CD14-positive monocyte (primary cell): ENCODE results near the gene WBP1. TPM values are rescaled to one million over a fixed set of nuclear protein-coding genes. Genes with fewer than 3 reads are reported as not detected.

Experiments
- DNase-seq, 3 donors: peaks; one replicate each; pipeline ENCODE4 v3.0.0-alpha.2; 2011 to 2022
- H2AFZ ChIP-seq: 2 replicates; pipeline ENCODE4 v1.6.0; 2012; ENCODE audit warnings: mild to moderate bottlenecking, low read depth, low read length, inconsistent platforms; ENCODE audit not compliant: insufficient read depth, poor library complexity, severe bottlenecking
- H3K27ac ChIP-seq, 2 donors: 1 replicate in 1 of 2; 2 replicates in 1 of 2; pipeline ENCODE4 v1.5.1; 2012 to 2013; ENCODE audit warnings: low read length in 2 of 2, control low read depth in 1 of 2, inconsistent platforms in 1 of 2, low read depth in 1 of 2, mild to moderate bottlenecking in 1 of 2
- H3K27me3 ChIP-seq, 2 donors: one replicate each; pipeline versions ENCODE4 v1.6.0 to v1.6.1; 2011 to 2013; ENCODE audit warnings: low read length in 2 of 2; ENCODE audit not compliant: control insufficient read depth in 2 of 2, insufficient read depth in 2 of 2
- H3K36me3 ChIP-seq, 2 donors: replicated peaks in 1 of 2; 1 replicate in 1 of 2; 2 replicates in 1 of 2; pipeline versions ENCODE4 v1.5.1 to v1.6.1; 2012 to 2013; ENCODE audit warnings: low read length in 2 of 2, control low read depth in 1 of 2, inconsistent platforms in 1 of 2, mild to moderate bottlenecking in 1 of 2; ENCODE audit not compliant: insufficient read depth in 2 of 2, control insufficient read depth in 1 of 2
- H3K4me1 ChIP-seq, 2 donors: 1 replicate in 1 of 2; 2 replicates in 1 of 2; pipeline versions ENCODE4 v1.5.1 to v1.6.1; 2012 to 2013; ENCODE audit warnings: low read length in 2 of 2, control low read depth in 1 of 2, inconsistent platforms in 1 of 2, mild to moderate bottlenecking in 1 of 2, moderate library complexity in 1 of 2; ENCODE audit not compliant: insufficient read depth in 2 of 2, control insufficient read depth in 1 of 2
- H3K4me2 ChIP-seq: replicated peaks from 2 replicates; pipeline ENCODE3; 2012; ENCODE audit warnings: low read length, moderate library complexity, mild to moderate bottlenecking; ENCODE audit not compliant: poor library complexity, severe bottlenecking; ENCODE audit errors: extremely low read depth
- H3K4me3 ChIP-seq, 3 experiments: fragments of 200-600 bp in 1 of 3; sonication (generic) in 1 of 3; replicated peaks in 1 of 3; 1 replicate in 2 of 3; 2 replicates in 1 of 3; pipeline ENCODE4 v1.5.1; 2011 to 2013; ENCODE audit warnings: low read length in 3 of 3, mild to moderate bottlenecking in 3 of 3, control low read depth in 2 of 3, low read depth in 2 of 3, inconsistent platforms in 1 of 3, moderate library complexity in 1 of 3
- H3K79me2 ChIP-seq: 2 replicates; pipeline ENCODE4 v1.6.0; 2012; ENCODE audit warnings: mild to moderate bottlenecking, control low read depth, inconsistent platforms, low read length, moderate library complexity; ENCODE audit not compliant: insufficient read depth
- H3K9ac ChIP-seq: 2 replicates; pipeline ENCODE4 v1.6.0; 2017; ENCODE audit warnings: low read length, mild to moderate bottlenecking; ENCODE audit not compliant: insufficient read depth, poor library complexity, severe bottlenecking
- H3K9me3 ChIP-seq, 2 donors: replicated peaks in 1 of 2; 1 replicate in 1 of 2; 2 replicates in 1 of 2; pipeline versions ENCODE4 v1.5.1 to v1.6.1; 2012 to 2013; ENCODE audit warnings: low read length in 2 of 2, control low read depth in 1 of 2; ENCODE audit not compliant: control insufficient read depth in 1 of 2, insufficient read depth in 1 of 2
- H4K20me1 ChIP-seq: 2 replicates; pipeline ENCODE4 v1.6.0; 2012; ENCODE audit warnings: mild to moderate bottlenecking, low read length, control low read depth, moderate library complexity; ENCODE audit not compliant: insufficient read depth
- H3K27ac Mint-ChIP-seq, 7 donors: one replicate each; pipeline ENCODE4 v1.8.0; 2020; ENCODE audit warnings: mild to moderate bottlenecking in 7 of 7, mixed read lengths in 7 of 7, moderate library complexity in 6 of 7, inconsistent platforms in 2 of 7
- H3K27me3 Mint-ChIP-seq, 3 donors: one replicate each; pipeline ENCODE4 v1.8.0; 2021 to 2022; ENCODE audit warnings: low read depth in 3 of 3, mild to moderate bottlenecking in 3 of 3, mixed read lengths in 3 of 3, moderate library complexity in 3 of 3, inconsistent platforms in 1 of 3
- H3K36me3 Mint-ChIP-seq, 2 donors: one replicate each; pipeline ENCODE4 v1.8.0; 2020; ENCODE audit warnings: mixed read lengths in 2 of 2, inconsistent platforms in 1 of 2, mild to moderate bottlenecking in 1 of 2
- H3K4me1 Mint-ChIP-seq: one replicate; pipeline ENCODE4 v1.8.0; 2020; ENCODE audit warnings: mild to moderate bottlenecking, mixed read lengths
- H3K4me3 Mint-ChIP-seq, 2 donors: one replicate each; pipeline ENCODE4 v1.8.0; 2020; ENCODE audit warnings: mild to moderate bottlenecking in 2 of 2, mixed read lengths in 2 of 2, moderate library complexity in 1 of 2
- H3K9me3 Mint-ChIP-seq, 7 donors: one replicate each; pipeline ENCODE4 v1.8.0; 2020 to 2022; ENCODE audit warnings: mixed read lengths in 7 of 7, mild to moderate bottlenecking in 6 of 7, moderate library complexity in 6 of 7, inconsistent platforms in 2 of 7
- WGBS: methylation state at CpG from one replicate; pipeline ENCODE4 v1.1.5; 2013; ENCODE audit warnings: missing lambda C conversion rate; ENCODE audit not compliant: insufficient coverage; 5-methylcytosine and 5-hydroxymethylcytosine counted together
- intact Hi-C, 2 donors: fragments of 100-400 bp; cut with micrococcal nuclease; formaldehyde crosslinking; loops; one replicate each; pipeline versions ENCODE4 v1.15.0 to v1.15.1; 2023
- polyA plus RNA-seq, 3 donors: library from polyadenylated mRNA; depleted of rRNA in 1 of 3; unstranded in 2 of 3; stranded (reverse) in 1 of 3; fragments of 300-500 nt in 2 of 3; fragments of >200 nt in 1 of 3; fragmentation: Illumina TruSeq in 2 of 3; gene quantifications; 1 replicate in 2 of 3; 2 replicates in 1 of 3; pipeline ENCODE4 v1.2.3, GENCODE V29; 2012 to 2021
- TF ChIP-seq, protein P1 (sequence below): fragments of 200-600 bp; IDR thresholded peaks from one replicate; pipeline ENCODE4 v1.8.0; 2022; ENCODE audit warnings: antibody characterized with exemption, mild to moderate bottlenecking

The WBP1 gene
- polyA plus RNA-seq, 3 donors, result 23.9 to 109 (median 31.0) TPM

DNA sequence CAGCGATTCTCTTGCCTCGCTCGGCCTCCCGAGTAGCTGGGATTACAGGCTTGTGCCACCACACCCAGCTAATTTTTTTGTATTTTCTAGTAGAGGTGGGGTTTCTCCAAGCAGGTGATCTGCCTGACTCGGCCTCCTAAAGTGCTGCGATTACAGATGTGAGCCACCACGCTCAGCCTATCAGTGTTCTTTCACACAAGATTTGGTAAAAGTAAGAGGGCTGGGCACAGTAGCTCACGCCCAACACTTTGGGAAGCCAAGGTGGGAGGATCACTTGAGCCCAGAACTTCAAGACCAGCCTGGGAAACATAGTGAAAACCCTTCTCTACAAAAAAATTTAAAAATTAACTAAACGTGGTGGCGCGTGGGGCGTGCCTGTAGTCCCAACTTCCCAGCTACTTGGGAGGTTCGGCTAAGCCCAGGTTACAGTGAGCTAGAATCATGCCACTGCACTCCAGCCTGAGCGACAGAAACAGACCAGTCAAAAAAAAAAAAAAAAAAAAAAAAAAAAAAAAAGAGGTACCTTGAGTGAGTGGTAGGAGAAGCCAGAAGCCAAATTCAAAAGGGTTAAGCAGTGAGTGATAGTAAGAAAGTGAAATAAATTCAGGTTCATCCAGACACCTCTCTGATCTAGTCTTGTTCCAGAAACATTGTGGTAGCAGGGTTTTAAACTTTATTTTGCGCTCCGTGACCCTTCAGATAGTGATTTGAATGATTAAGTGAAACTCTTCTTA lies 13.3 kb downstream of the WBP1 start:
- Histone ChIP-seq H4K20me1 (peaks cover under 1% of the 10 kb centered on the region), H3K79me2 (peaks cover 13% of the 10 kb centered on the region), H3K4me1 (peaks cover 23 to 29% of the 10 kb centered on the region in 2 donors), H2AFZ (peak overlapping the region; percentile 99), H3K4me2 (peak overlapping the region; percentile 92), H3K36me3 (peaks cover 14 to 19% of the 10 kb centered on the region in 2 donors), H3K9me3 (no peaks in the 10 kb centered on the region), H3K27me3 (no peaks in the 10 kb centered on the region), H3K27ac (peak overlapping the region; percentile 89 to 97), H3K4me3 (peak overlapping the region; percentile 38 to 92 (median 62)), H3K9ac (peak overlapping the region; percentile 85)
- H3K4me1 Mint-ChIP-seq, result peaks cover 20% of the 10 kb centered on the region
- WGBS, result 56% methylated on average over 8 of the region's 16 CpGs
- peak overlapping the region; percentile 92 to 98 (median 98) for H3K27ac Mint-ChIP-seq
- no peak for DNase-seq
- H3K36me3 Mint-ChIP-seq, result peaks cover 19 to 30% of the 10 kb centered on the region in 2 donors
- TF ChIP-seq, protein P1, sequence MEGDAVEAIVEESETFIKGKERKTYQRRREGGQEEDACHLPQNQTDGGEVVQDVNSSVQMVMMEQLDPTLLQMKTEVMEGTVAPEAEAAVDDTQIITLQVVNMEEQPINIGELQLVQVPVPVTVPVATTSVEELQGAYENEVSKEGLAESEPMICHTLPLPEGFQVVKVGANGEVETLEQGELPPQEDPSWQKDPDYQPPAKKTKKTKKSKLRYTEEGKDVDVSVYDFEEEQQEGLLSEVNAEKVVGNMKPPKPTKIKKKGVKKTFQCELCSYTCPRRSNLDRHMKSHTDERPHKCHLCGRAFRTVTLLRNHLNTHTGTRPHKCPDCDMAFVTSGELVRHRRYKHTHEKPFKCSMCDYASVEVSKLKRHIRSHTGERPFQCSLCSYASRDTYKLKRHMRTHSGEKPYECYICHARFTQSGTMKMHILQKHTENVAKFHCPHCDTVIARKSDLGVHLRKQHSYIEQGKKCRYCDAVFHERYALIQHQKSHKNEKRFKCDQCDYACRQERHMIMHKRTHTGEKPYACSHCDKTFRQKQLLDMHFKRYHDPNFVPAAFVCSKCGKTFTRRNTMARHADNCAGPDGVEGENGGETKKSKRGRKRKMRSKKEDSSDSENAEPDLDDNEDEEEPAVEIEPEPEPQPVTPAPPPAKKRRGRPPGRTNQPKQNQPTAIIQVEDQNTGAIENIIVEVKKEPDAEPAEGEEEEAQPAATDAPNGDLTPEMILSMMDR, result no peak
- H3K9me3 Mint-ChIP-seq, result peaks cover 0 to 3% (median 0%) of the 10 kb centered on the region in 7 donors
- peak overlapping the region; percentile 92 to 97 for H3K4me3 Mint-ChIP-seq
- H3K27me3 Mint-ChIP-seq, result peaks cover 0 to 2% (median 0%) of the 10 kb centered on the region in 3 donors
- intact Hi-C loops, result no loop called here

GRCh38 chr2:74472086-74472944 lies 14.1 kb downstream of the WBP1 start, which contains the start of gene MRPL53:
Gene MRPL53 (minus strand): TSS chr2:74472680. CDS start chr2:74472660, 20 bp downstream.
- Histone ChIP-seq H3K27me3 (no peaks in the 10 kb centered on the region), H3K4me1 (peaks cover 31 to 37% of the 10 kb centered on the region in 2 donors), H3K36me3 (peaks cover 14 to 19% of the 10 kb centered on the region in 2 donors), H3K79me2 (peaks cover 17% of the 10 kb centered on the region), H3K9ac (peak within 1 kb of the TSS; percentile 85), H4K20me1 (peaks cover 5% of the 10 kb centered on the region), H2AFZ (peak within 1 kb of the TSS; percentile 99), H3K27ac (peak within 1 kb of the TSS; percentile 89 to 97), H3K4me2 (peak within 1 kb of the TSS; percentile 92), H3K9me3 (no peaks in the 10 kb centered on the region), H3K4me3 (peak within 1 kb of the TSS; percentile 38 to 92 (median 62))
- intact Hi-C loops, result no loop called here
- peaks cover 0 to 3% (median 0%) of the 10 kb centered on the region in 7 donors for H3K9me3 Mint-ChIP-seq
- TF ChIP-seq, protein P1, result no peak
- under 1% methylated on average over 58 of the region's 66 CpGs for WGBS
- peak within 1 kb of the TSS; percentile 92 to 98 (median 98) for H3K27ac Mint-ChIP-seq
- peaks cover 0 to 2% (median 0%) of the 10 kb centered on the region in 3 donors for H3K27me3 Mint-ChIP-seq
- DNase-seq, result peak; percentile 92 to 96 (median 94)
- H3K36me3 Mint-ChIP-seq, result peaks cover 19 to 30% of the 10 kb centered on the region in 2 donors
- H3K4me1 Mint-ChIP-seq, result peaks cover 28% of the 10 kb centered on the region
- peak within 1 kb of the TSS; percentile 92 to 97 for H3K4me3 Mint-ChIP-seq
